ENCODE results near the gene PITPNC1. TPM values are rescaled to one million over a fixed set of nuclear protein-coding genes. Genes with fewer than 3 reads are reported as not detected.
"Not testable (repeated sequence)": the region's sequence is repeated elsewhere in the genome, so short reads cannot be mapped to it uniquely, and the experiment has no call there.

The PITPNC1 gene
- polyA plus RNA-seq, 12 donors, result 8.8 to 23.8 (median 13.2) TPM; not detected in 1

DNA sequence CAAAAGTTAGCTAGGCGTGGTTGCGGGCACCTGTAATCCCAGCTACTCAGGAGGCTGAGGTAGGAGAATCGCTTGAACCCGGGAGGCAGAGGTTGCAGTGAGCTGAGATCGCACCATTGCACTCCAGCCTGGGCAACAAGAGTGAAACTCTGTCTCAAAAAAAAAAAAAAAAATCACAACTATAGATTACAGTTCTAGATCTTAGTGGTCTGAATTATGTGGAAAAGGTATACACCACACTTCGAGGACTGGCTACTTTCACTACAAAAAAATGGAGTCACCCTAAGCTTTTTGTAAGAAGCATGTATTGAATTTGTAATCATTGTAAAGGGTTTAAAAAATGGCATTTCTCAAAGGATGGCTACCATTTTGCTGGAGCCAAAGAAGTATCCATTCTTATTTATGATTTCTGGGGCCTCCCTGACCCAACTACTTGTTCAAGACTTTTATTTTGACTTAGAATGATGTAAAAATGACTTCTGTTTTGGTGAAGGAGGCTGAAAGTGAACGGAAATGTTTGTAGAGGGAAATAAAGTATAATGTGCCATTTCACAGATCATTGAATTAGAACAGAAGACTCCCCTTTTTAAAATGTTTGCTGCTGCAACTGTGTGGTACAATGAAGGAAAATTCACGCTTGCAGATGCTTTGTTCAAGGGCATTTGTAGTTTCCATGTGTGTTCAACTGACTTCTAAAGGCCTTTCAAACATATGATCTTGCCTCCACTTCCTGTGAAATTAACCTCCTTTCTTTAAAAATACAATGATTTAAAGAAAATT, 303.6 kb downstream of the PITPNC1 start:
- no peak for DNase-seq

DNA sequence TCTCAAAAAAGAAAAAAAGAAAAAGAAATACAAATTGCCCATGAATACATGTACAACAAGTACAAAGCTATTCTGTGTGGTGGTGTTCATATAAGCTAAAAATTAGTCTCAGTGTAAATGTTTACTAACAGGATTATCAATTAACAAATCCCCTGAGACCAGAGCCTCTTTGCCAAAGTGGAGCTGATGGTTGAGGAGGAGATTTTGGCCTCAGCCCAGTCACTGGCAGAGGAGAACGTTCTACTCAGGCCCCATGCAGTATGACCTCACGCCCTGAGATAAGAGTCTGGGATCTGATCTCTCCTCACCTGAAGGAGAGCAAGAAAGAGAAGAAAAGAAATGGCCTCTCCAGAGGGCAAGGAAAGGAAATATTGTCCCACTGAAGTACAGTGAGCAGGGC, 305.1 kb downstream of the PITPNC1 start:
- DNase-seq, result no peak

DNA sequence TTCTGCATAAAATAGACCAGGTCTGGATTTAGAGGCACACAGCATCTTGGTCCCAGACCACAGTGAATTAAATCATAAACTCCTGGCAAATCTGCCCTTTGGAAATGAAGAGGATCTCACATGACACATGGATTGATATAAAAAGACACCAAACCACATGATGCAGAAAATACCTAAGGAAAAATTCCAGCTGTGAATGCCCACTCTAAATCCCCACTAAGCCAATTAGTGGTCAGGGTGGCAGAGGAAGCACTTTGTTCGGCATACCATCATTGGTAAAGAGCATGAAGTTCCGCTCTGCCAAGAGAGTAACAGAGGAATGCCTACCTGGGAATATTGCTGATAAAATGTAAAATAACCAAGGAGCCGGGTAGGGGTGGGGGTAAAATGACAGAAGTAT, 308.3 kb downstream of the PITPNC1 start:
- DNase-seq, result no peak

DNA sequence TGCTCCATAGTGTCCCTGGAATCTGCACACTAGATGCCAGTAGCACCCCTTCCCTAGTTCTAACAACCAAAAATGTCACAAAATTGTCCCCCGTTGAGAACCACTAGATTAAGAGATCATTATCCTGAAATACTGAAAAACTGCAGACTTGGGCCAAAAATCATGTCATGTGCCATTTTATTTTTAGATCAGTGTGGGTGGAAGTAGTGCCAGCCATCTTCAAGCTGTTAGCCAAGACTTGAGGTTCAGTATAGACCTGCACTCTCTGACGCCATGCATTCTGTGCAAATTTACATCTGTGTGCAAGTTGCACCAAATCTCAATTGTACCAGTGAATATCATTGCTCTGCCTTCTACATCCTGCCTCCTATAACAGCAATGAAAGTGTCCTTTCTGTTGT, 309.2 kb downstream of the PITPNC1 start:
- DNase-seq, result no peak

DNA sequence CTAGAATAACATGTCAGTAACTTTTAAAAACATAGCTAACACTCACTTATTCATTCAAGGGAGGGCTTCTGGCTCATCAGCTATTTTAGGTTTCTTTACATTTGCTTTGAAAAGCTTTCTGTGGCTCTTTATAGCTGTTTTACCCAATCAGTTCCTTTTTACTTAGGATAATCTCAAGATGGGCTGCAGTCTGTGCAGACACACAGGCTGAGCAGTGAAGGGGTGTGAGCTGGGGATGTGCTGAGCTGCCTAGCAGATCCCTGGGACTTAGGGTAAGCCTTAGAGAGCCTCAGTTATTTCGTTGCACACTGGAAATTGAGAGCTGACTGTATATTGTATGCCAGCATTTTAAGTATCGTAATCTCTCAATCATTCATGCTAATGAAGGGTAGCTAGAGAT, 310.4 kb downstream of the PITPNC1 start:
- no peak for DNase-seq

DNA sequence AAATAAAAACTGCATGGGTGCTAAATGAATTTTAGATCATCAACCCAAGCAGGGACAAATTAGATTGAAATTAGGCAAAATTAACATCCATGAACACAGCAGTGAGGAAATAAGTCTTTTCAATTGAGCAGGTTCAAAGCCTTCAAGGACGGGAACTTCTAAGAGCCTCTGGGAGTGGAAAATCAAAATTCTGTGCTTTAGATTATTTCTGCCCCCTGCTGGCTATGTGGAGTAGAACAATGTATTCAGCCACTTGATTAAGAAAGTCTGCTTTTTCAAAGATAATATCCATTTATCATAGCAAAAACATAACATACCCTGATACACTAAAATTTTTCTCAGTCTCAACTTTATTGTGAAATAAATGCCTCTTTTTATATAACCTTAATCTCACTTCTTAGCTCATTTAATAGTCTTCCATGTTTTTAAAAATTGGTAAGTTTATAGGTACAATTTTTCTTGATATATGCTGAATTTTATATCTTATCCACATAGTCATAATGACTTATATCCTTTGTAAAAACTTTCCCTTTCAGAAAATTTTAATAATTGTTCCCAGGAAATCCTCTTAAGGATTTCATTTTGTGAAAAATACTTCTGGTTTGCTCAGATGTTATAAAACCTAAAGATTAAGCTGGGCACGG, 312.6 kb downstream of the PITPNC1 start:
- DNase-seq, result peak; percentile 76

DNA sequence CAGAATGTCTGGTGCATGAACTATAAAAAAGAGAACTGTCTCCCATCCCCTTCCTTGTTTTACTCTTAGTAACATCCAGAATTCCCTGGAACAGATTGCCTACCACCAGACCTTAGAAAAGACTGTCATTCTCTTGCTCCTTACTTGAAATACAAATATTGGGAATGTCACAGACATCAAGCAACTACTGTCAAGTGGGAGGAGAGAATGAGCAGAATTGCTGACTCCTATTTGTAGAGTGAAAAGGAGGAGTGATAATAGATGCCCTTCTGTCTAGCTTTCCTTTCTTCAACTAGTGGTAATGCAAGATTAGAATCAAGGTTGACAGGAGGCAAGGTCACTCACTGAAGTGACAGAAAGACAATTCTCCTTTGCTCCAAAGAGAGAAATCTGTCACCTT, 316.7 kb downstream of the PITPNC1 start:
- no peak for DNase-seq

DNA sequence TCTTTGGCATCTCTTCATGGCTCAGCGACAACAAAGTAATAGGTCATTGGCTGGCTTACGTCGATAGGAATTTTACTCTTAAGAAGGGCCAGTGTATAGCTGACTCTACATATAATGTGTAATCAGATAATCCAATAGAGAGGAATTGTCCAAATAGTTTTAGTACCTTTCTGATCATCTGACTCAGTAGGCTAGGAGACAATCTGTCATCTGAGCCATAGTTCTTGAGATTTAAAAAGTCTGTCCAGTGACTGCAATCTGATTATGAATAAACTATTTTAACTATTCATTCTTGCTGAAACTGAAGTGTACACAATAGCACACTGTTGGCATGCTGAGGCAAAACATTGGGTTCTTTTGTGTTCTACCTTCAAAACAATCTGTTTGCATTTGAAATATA, 319.3 kb downstream of the PITPNC1 start:
- no peak for DNase-seq

DNA sequence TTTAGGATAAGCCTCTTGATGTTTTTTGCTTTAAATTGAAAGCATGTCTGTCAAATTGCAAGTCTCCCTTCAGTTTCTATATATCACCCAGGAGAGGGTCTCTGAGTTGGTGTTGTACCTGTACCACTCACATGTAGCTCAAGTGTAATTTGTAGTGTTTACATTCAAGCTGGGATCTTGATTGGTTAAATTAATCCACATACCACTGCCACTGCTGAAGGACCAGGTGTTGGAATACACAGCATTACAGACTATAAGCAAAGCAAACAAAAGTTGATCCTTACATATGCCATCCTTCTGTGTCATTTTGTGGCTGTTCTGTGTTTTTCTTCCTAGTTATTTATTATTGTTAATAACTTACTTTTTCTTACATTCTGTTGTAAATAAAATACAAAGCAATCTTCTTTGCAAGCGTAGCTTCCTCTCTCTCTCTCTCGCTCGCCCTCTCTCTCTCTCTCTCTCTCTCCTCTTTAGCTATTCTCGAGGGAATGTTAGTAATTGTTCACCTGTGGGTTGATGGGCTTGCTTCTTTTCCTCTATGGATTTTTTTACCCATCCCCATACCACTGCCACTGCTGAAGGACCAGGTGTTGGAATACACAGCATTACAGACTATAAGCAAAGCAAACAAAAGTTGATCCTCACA, 319.9 kb downstream of the PITPNC1 start:
- DNase-seq, result no peak

DNA sequence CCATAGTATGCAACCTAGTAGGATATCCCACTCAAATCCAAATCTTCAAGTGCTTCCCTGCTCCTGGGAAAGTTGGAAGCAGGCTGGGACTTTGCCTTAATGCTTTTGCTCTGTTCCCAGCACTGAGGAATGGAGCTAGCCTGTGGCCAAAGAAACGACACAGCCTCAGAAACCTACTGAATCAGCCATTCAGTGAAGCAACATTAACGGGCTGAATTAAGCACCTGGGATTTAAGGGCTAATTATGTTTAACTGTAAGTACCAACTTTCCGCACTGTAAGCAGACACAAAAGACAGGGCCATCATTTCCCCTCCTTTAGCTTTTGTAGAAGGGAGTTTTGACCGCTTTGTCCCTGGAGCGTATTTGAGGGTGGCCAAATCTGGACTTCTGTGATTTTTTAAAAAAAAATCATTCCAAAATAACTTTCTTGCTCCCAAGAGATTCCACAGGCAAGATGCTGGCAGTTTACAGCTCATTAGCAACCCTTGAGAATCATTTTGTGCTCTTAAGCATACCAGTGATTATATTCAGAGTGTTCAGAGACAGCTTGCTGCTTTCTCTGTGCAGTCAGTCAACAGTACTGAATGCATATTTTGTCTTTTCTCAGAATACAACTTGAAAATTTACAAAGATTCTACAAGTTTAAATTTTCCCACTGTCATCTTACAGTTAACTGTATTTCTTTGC, 323.1 kb downstream of the PITPNC1 start:
- DNase-seq, result no peak

DNA sequence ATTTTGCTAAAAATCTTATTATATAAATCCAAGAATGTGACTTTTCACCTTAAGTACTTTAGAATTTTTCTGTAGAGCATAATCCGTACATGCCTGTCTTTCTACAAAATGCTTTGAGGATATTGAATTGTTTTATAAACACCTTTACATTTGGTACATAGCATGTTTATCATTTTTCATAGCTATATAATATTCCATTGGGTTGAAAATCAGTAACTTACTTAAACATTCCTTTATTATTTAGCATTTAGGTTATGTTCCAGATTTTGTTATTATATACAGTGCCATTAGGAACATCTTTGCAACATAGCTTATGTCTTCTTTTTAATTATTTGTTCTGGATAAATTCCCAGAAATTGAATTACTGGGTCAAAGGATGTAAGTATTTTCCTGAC, 323.6 kb downstream of the PITPNC1 start:
- DNase-seq, result no peak

DNA sequence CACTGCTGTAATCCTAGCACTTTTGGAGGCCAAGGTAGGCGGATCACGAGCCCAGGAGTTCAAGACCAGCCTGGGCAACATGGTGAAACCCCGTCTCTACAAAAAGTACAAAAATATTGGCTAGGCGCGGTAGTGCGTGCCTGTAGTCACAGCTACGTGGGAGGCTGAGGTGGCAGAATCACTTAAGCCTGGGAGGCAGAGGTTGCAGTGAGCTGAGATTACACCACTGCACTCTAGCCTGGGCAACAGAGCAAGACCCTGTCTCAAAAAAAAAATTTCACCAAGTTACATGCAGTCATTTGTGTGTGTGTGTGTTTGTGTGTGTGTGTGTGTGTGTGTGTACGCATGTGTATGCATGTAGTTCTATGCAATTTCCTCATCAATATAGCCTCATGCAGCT, 325.8 kb downstream of the PITPNC1 start:
- not testable (repeated sequence) for DNase-seq

DNA sequence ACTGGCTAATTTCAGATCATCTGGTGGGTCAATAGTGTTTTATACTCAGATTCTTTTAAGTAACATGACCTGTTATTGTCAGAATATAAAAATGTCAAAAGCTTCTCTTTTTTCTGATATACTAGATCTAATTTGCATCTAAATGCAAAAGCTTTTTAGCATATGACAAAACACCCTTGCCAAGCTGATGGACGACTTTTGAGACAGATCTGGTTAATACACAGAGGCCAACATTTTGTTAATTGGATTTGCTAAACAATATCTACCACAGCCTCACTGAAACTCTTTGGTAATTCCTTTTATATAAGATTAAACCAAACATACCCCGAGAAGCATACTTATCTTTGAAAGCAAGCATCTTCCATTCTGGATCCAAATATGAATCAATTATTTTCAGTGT, 330.4 kb downstream of the PITPNC1 start:
- DNase-seq, result no peak

DNA sequence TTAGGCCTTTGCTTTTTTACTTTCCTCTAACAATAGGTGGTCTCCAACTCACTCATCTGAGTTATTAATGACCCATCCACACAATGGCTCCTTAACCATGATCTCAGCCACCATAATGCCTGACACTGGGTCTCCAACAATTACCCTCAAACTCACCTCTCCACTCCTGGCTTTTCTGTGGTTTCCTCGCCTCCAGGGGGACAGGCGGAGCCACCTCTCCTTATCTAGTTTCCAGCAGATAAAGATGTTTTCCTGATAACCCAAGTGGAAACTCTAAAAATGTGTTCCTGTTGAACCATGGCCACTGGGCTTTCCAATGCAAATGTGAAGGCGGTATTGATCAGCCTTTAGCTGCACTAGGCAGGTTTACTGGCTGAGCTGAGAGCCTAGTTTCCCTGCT, 331.3 kb downstream of the PITPNC1 start:
- no peak for DNase-seq

DNA sequence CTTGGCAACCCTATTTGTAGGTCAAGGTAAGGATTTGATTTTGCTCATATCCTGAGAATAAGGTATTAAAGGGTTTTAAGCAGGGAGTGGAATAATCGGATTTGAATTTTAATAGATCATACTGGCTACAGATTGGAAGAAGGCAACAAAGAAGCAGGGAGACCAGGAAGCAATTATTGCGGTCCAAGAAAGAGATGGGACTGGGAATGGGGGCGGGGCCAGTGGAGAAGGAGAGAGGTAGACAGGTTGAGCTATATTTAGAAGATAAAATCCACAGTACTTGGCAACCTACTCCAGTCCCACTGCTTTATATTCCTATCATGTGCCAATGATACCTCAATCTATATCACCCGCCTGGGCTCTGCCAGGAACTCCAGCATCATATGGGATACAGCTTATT, 334.8 kb downstream of the PITPNC1 start:
- no peak for DNase-seq

DNA sequence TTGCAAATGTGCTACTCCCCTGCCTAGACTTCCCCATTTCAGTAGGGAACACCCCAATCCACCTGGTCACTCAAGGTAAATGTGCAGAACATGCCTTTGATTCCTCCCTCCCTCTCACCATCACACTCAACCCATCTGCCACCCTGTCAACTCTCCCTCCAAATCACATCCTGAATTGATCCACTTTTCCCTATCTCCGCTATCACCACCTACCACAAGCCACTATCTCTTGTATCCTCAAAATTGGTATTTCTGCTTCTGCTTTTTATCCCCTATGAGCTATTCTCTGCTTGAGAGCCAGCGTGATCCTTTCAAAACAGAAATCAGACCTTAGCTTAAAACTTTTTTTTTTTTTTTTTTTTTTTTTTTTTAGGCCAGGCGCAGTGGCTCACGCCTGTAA, 335.3 kb downstream of the PITPNC1 start:
- no peak for DNase-seq

DNA sequence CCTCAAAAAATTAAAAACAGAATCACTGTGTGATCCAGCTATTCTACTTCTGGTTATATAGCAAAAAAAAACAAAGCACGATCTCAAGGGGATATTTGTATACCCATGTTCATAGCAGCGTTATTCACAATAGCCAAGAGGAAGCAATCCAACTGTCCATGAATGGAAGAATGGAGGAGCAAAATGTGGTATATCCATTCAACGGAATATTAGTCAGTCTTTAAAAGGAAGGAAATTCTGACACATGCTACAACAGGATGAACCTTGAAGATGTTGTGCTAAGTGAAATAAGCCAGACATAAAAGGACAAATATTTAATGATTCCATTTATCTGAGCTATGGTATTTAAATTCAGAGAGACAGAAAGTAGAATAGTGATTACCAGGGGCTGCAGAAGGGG, 336.1 kb downstream of the PITPNC1 start:
- DNase-seq, result no peak

DNA sequence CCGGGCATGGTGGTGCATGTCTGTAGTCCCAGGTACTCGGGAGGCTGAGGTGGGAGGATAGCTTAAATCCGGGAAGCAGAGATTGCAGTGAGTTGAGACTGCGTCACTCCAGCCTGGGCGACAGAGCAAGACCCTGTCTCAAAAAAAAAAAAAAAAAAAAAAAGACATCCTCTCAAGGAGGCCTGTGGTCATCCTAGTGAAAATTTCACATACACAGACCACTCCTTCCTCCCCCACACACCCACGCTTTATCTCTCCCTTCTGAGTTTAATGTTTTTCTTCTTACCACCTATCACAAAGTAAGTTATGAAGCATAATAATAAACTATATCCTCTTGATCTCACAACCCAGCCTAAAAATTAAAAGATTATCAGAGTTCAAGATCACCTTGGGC, 339.3 kb downstream of the PITPNC1 start:
- DNase-seq, result no peak

DNA sequence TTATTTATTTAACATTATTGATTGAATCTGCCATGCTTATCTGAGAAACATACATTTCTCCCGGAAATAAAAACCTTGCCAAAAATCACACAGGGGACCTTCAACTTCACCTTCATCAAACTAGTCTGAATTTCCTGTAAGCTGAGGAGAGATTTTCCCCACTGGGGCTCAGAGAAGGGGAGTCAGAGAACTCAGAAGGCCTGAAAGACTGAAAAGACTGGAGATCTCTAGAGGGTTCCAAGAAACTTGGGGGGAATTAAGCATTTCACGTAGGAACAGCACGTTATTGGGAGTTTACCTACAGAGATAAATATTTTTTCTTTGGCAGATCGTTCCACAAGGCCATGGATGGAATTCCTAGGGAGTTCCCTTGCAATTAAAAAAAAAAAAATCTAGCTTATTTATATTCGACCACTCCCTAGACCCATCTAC, 340.1 kb downstream of the PITPNC1 start:
- DNase-seq, result no peak

DNA sequence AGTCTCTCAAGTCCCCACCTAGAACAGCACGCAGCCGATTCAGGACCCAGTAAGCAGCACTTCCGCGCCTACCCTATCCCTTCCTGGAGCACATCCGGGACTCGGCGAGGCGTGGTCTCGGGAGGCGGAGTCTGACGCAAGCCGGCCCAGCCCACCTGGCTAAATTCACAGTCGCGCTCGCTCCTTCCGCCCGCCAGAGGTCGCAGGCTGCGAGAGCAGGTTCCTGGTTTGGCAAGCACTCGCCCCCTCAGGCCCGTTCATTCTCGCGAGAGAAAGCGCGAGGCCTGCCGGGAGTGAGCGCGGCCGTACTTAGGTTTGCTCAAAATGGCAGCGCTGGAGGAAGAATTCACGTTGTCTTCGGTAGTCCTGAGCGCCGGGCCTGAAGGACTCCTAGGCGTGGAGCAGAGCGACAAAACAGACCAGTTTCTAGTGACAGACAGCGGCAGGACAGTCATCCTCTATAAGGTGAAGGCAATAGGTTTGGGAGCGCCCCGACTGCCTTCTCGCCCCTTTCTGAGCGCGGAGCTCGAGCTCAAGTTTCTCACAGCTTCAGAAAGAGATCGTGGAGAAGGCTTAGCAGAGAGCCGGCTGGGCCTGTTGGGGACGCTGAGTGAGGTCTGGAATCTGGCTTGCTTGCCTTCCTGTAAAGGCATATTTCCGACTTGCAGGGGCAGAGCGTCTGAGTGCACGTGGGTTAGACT, 340.7 kb downstream of the PITPNC1 start, which contains the start of gene NOL11:
NOL11 (plus strand) TSS at position 313 of the 701 bp plus-strand sequence; CDS start at position 325, 12 bp downstream.
- peak; percentile 99 for DNase-seq

DNA sequence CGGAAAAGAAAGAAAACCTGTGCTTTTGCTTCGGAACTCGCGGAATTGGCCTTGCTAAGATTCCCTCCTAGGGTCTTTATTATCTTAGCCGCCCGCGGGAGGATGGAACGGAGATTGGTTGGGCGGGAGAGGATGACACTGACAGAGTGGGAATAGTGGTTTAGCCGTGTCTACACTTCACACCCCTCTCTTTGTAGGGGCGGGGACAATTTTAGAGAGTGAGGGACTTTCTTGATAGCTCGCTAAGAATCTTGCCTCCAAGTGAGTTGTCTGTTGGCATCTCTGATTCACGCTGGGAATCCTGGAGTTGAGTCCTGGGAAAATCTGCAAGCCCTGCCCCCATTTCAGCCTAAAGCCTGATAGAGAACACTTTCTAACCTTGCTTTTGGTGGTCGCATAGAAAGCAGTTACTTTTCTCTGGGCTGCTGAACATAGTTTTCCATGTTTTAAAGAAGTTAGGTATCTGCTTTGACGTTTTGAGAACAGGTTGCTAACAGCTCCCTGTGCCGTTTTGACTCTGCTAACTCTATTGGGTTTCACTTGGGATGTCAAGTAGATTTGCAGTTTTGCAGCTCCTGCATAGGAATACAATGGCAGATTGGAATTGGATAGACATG, 341.4 kb downstream of the PITPNC1 start:
- no peak for DNase-seq
